Right atrium auricular region (tissue), 2 donors: ENCODE measurements around the gene UFSP2. TPM values are rescaled to one million over a fixed set of nuclear protein-coding genes. Genes with fewer than 3 reads are reported as not detected.

Experiments used
- DNase-seq: peaks from one replicate; pipeline ENCODE4 v3.0.0-alpha.2; 2019; ENCODE audit warnings: low spot score
- H3K27ac ChIP-seq, 2 donors: fragments of 200-600 bp; sonication (generic); 1 replicate in 1 of 2; 2 replicates in 1 of 2; pipeline ENCODE4 v1.5.1; 2016 to 2019
- H3K27me3 ChIP-seq, 2 donors: fragments of 200-600 bp; sonication (generic); one replicate each; pipeline versions ENCODE4 v1.5.1 to v1.6.0; 2017 to 2019
- H3K36me3 ChIP-seq: fragments of 200-600 bp; sonication (generic); one replicate; pipeline ENCODE4 v1.5.1; 2016
- H3K4me1 ChIP-seq, 2 donors: fragments of 200-600 bp; sonication (generic); one replicate each; pipeline versions ENCODE4 v1.5.1 to v1.6.0; 2017 to 2019
- H3K4me3 ChIP-seq, 2 donors: fragments of 200-600 bp; sonication (generic); 1 replicate in 1 of 2; 2 replicates in 1 of 2; pipeline ENCODE4 v1.5.1; 2017 to 2019; ENCODE audit warnings: mild to moderate bottlenecking in 1 of 2, moderate library complexity in 1 of 2
- H3K9me3 ChIP-seq, 2 donors: fragments of 200-600 bp; sonication (generic); one replicate each; pipeline ENCODE4 v1.5.1; 2019
- CTCF ChIP-seq, 2 donors: fragments of 200-600 bp; sonication (generic); IDR thresholded peaks; one replicate each; pipeline ENCODE4 v1.5.1; 2019; ENCODE audit warnings: antibody characterized with exemption in 2 of 2
- total RNA-seq, 2 donors: library from RNA; depleted of rRNA; stranded (reverse); fragments of >200 nt; gene quantifications; one replicate each; pipeline ENCODE4 v1.1.0, GENCODE V29; 2016

Gene UFSP2
- total RNA-seq, 2 donors from 2014 or later, result 28.6 to 35.1 TPM

GRCh38 chr4:185357211-185357610, 68.6 kb downstream of the UFSP2 start:
- peaks cover 11% of the 10 kb centered on the region for H3K36me3 ChIP-seq
- no peaks in the 10 kb centered on the region for H3K27me3 ChIP-seq
- no peak for TF ChIP-seq CTCF (IDR thresholded peaks at IDR 0.05)
- H3K27ac ChIP-seq, result no peak overlapping the region
- H3K4me1 ChIP-seq, result no peaks in the 10 kb centered on the region
- no peak overlapping the region for H3K4me3 ChIP-seq
- no peaks in the 10 kb centered on the region for H3K9me3 ChIP-seq
- DNase-seq, result no peak

GRCh38 chr4:185352741-185353140, 73.0 kb downstream of the UFSP2 start:
- TF ChIP-seq CTCF (IDR thresholded peaks at IDR 0.05), result no peak
- Histone ChIP-seq H3K9me3 (no peaks in the 10 kb centered on the region), H3K36me3 (peaks cover 5% of the 10 kb centered on the region), H3K4me3 (no peak overlapping the region), H3K4me1 (no peaks in the 10 kb centered on the region), H3K27ac (no peak overlapping the region), H3K27me3 (no peaks in the 10 kb centered on the region)
- DNase-seq, result no peak

GRCh38 chr4:185352202-185352601, 73.6 kb downstream of the UFSP2 start:
- Histone ChIP-seq H3K27me3 (no peaks in the 10 kb centered on the region), H3K36me3 (no peaks in the 10 kb centered on the region), H3K4me1 (no peaks in the 10 kb centered on the region), H3K27ac (no peak overlapping the region), H3K4me3 (no peak overlapping the region), H3K9me3 (no peaks in the 10 kb centered on the region)
- no peak for TF ChIP-seq CTCF (IDR thresholded peaks at IDR 0.05)
- no peak for DNase-seq

- H3K4me1 ChIP-seq, result no peaks in the 10 kb centered on the region
- no peak for TF ChIP-seq CTCF (IDR thresholded peaks at IDR 0.05)
- peaks cover 5% of the 10 kb centered on the region for H3K36me3 ChIP-seq
- DNase-seq, result no peak
- H3K27ac ChIP-seq, result no peak overlapping the region
- no peak overlapping the region for H3K4me3 ChIP-seq
- H3K27me3 ChIP-seq, result no peaks in the 10 kb centered on the region
- H3K9me3 ChIP-seq, result no peaks in the 10 kb centered on the region
These were observed 74.1 kb downstream of the UFSP2 start for GRCh38 chr4:185351691-185352090.

Other genes starting within 250 kb of the UFSP2 start
- 10 to 100 TPM; 14.1 to 15.1 TPM for gene CFAP97, start 222.0 kb downstream of the UFSP2 start, total RNA-seq
- 10 to 100 TPM; 13.2 to 16.8 TPM for gene SNX25, start 216.4 kb downstream of the UFSP2 start, total RNA-seq
- gene LRP2BP, start 30.0 kb downstream of the UFSP2 start, total RNA-seq, result 1 to 10 TPM in 1 of 2 donors, under 1 TPM in 1; 0.79 to 1.3 TPM
- 10 to 100 TPM in 1 of 2 donors, 1 to 10 TPM in 1; 5.5 to 13.8 TPM for gene ANKRD37, start 29.1 kb downstream of the UFSP2 start, total RNA-seq
- 1 to 10 TPM; 1.7 to 3.9 TPM for gene CCDC110, start 45.8 kb upstream of the UFSP2 start, total RNA-seq
- 100 to 1,000 TPM; 476 to 783 TPM for gene PDLIM3, start 109.5 kb upstream of the UFSP2 start, total RNA-seq